Omental fat pad (tissue), 4 donors: Measurements from ENCODE around the gene FGF4. TPM values are rescaled to one million over a fixed set of nuclear protein-coding genes. Genes with fewer than 3 reads are reported as not detected.

Experiments used
- ATAC-seq: fragments of 150-250 bp; one replicate; pipeline ENCODE4 v1.9.1; 2016; ENCODE audit warnings: mild to moderate bottlenecking, moderate library complexity; ENCODE audit not compliant: low FRiP score
- DNase-seq: peaks from one replicate; pipeline ENCODE4 v3.0.0-alpha.2; 2019; ENCODE audit warnings: low spot score
- total RNA-seq, 4 donors: library from RNA; depleted of rRNA; stranded (reverse); fragments of >200 nt; gene quantifications; one replicate each; pipeline ENCODE4 v1.1.0, GENCODE V29; 2016
- TF ChIP-seq, protein P1 (sequence below), 3 donors: fragments of 450-650 bp; IDR thresholded peaks; one replicate each; pipeline ENCODE4 v1.5.1; 2016 to 2017; ENCODE audit warnings: antibody characterized with exemption in 3 of 3, mild to moderate bottlenecking in 3 of 3, moderate library complexity in 2 of 3

Gene FGF4
- total RNA-seq, 4 donors from 2014 or later: not detected

GRCh38 chr11:69745201-69745600, 29.9 kb downstream of the FGF4 start:
- DNase-seq: no peak
- TF ChIP-seq, protein P1, sequence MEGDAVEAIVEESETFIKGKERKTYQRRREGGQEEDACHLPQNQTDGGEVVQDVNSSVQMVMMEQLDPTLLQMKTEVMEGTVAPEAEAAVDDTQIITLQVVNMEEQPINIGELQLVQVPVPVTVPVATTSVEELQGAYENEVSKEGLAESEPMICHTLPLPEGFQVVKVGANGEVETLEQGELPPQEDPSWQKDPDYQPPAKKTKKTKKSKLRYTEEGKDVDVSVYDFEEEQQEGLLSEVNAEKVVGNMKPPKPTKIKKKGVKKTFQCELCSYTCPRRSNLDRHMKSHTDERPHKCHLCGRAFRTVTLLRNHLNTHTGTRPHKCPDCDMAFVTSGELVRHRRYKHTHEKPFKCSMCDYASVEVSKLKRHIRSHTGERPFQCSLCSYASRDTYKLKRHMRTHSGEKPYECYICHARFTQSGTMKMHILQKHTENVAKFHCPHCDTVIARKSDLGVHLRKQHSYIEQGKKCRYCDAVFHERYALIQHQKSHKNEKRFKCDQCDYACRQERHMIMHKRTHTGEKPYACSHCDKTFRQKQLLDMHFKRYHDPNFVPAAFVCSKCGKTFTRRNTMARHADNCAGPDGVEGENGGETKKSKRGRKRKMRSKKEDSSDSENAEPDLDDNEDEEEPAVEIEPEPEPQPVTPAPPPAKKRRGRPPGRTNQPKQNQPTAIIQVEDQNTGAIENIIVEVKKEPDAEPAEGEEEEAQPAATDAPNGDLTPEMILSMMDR (IDR thresholded peaks at IDR 0.05): no peak
- no peak for ATAC-seq

- ATAC-seq (no peak), DNase-seq (no peak)
- TF ChIP-seq, protein P1 (IDR thresholded peaks at IDR 0.05): no peak
These were observed 30.7 kb downstream of the FGF4 start for GRCh38 chr11:69744435-69744834.

- TF ChIP-seq, protein P1 (IDR thresholded peaks at IDR 0.05): no peak
- ATAC-seq (no peak), DNase-seq (no peak)
These were observed 40.3 kb downstream of the FGF4 start for GRCh38 chr11:69734841-69735240.

DNA sequence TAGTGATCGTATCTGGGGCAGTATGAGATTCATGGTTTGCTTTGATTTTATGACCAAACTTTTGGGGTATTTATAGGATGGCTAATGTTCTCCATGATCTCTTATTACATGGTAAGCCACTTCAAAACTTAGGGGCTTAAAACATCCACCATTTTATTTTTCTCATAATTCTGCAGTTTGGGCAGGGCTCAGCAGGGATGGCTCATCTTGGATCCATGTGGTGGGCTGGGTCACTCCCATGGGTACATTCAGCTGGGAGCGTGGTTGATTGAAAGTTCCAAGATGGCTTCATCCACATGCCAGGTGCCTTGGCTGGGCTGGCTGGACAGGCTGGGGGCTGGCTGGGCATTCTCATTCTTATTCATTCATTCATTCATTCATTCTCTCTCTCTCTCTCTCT, 40.8 kb downstream of the FGF4 start:
- DNase-seq (no peak), ATAC-seq (no peak)
- TF ChIP-seq, protein P1 (IDR thresholded peaks at IDR 0.05): no peak

GRCh38 chr11:69732910-69733309, 42.2 kb downstream of the FGF4 start:
- DNase-seq: no peak
- TF ChIP-seq, protein P1 (IDR thresholded peaks at IDR 0.05): no peak
- ATAC-seq: no peak

DNA sequence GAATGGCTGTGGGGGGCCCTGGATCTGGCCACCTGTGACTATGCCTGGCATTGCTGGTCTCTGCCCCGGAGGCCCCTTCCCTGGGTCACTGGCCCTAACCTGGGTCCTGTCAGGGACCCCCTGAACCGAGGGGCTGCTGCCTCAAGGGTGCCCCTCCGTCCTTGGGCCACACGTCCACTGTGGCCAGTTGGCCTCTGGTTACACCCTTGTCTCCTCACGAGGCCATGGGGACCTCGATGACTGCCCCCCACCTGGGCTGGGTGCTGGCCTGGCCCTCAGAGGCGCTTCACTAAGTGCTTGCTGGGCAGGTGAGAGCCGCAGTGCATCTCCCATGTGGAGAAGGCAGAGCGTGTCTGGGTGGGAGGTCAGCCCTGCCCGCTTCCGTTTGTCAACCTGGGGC, 44.0 kb downstream of the FGF4 start:
- DNase-seq (no peak), ATAC-seq (no peak)
- TF ChIP-seq, protein P1 (IDR thresholded peaks at IDR 0.05): no peak

- TF ChIP-seq, protein P1 (IDR thresholded peaks at IDR 0.05): no peak
- DNase-seq (no peak), ATAC-seq (no peak)
These were observed 44.6 kb downstream of the FGF4 start for GRCh38 chr11:69730500-69730899.
